Neural cell (in vitro differentiated cells): Measurements from ENCODE around the gene SLC25A18. TPM values are rescaled to one million over a fixed set of nuclear protein-coding genes. Genes with fewer than 3 reads are reported as not detected.

Experiments
- H2AFZ ChIP-seq: fragments of 200-600, 300-800 bp; sonication (generic), shearing (Covaris generic); 2 replicates; pipeline ENCODE4 v1.6.0; 2014; ENCODE audit warnings: low read depth, mild to moderate bottlenecking, antibody characterized with exemption, low read length, moderate library complexity
- H3F3A ChIP-seq: fragments of 200-600 bp; shearing (Covaris generic); 2 replicates; pipeline ENCODE4 v1.6.1; 2016; ENCODE audit warnings: mild to moderate bottlenecking, moderate library complexity, mixed read lengths, antibody characterized with exemption, low read length; ENCODE audit not compliant: insufficient read depth, poor library complexity, severe bottlenecking
- H3K27ac ChIP-seq: fragments of 200-600, 300-800 bp; sonication (generic), shearing (Covaris generic); 2 replicates; pipeline ENCODE4 v1.5.1; 2014; ENCODE audit warnings: mild to moderate bottlenecking, low read length, moderate library complexity
- H3K27me3 ChIP-seq: fragments of 300-800, 200-600 bp; sonication (generic), shearing (Covaris generic); 2 replicates; pipeline ENCODE4 v1.6.0; 2014; ENCODE audit warnings: mild to moderate bottlenecking, low read depth, low read length, moderate library complexity; ENCODE audit not compliant: insufficient read depth
- H3K36me3 ChIP-seq: fragments of 300-800, 200-600 bp; sonication (generic), shearing (Covaris generic); 2 replicates; pipeline ENCODE4 v1.5.1; 2014; ENCODE audit warnings: mild to moderate bottlenecking, antibody characterized with exemption, low read length, moderate library complexity; ENCODE audit not compliant: insufficient read depth
- H3K4me2 ChIP-seq: fragments of 300-800, 200-600 bp; sonication (generic), shearing (Covaris generic); 2 replicates; pipeline ENCODE4 v1.6.0; 2014; ENCODE audit warnings: mild to moderate bottlenecking, low read length
- H3K4me3 ChIP-seq: fragments of 300-800, 200-600 bp; sonication (generic), shearing (Covaris generic); 2 replicates; pipeline ENCODE4 v1.5.1; 2014; ENCODE audit warnings: mild to moderate bottlenecking, low read length, moderate library complexity
- H3K79me2 ChIP-seq: fragments of 200-600 bp; shearing (Covaris generic); replicated peaks from 2 replicates; pipeline ENCODE4 v1.6.0; 2014; ENCODE audit warnings: mild to moderate bottlenecking, low read length, moderate library complexity; ENCODE audit not compliant: insufficient read depth
- H3K9ac ChIP-seq: fragments of 300-800, 200-600 bp; sonication (generic), shearing (Covaris generic); 2 replicates; pipeline ENCODE4 v1.6.1; 2016; ENCODE audit warnings: mild to moderate bottlenecking, low read length, mixed read lengths
- H3K9me2 ChIP-seq: fragments of 200-600 bp; shearing (Covaris generic); 2 replicates; pipeline ENCODE4 v1.6.1; 2016; ENCODE audit warnings: mild to moderate bottlenecking, low read length, mixed read lengths; ENCODE audit not compliant: insufficient read depth
- H3K9me3 ChIP-seq: fragments of 200-600, 300-800 bp; sonication (generic), shearing (Covaris generic); 2 replicates; pipeline ENCODE4 v1.6.1; 2016; ENCODE audit warnings: mild to moderate bottlenecking, mixed run types, low read length, moderate library complexity, mixed read lengths
- H4K20me1 ChIP-seq: fragments of 200-600 bp; shearing (Covaris generic); 2 replicates; pipeline ENCODE4 v1.6.1; 2016; ENCODE audit warnings: mild to moderate bottlenecking, mixed run types; ENCODE audit not compliant: insufficient read depth
- EP300 ChIP-seq: fragments of 450-650 bp; conservative IDR thresholded peaks from 2 replicates; pipeline ENCODE4 v1.6.1; 2014; ENCODE audit warnings: antibody characterized with exemption, mild to moderate bottlenecking, moderate library complexity; ENCODE audit not compliant: poor library complexity, severe bottlenecking
- EZH2 ChIP-seq: fragments of 200-600, 300-800 bp; shearing (Covaris generic), sonication (generic); IDR thresholded peaks from 2 replicates; pipeline ENCODE4 v1.6.1; 2014; ENCODE audit warnings: antibody characterized with exemption, low read length, borderline replicate concordance, mild to moderate bottlenecking; ENCODE audit not compliant: insufficient read depth, poor library complexity, severe bottlenecking
- MXI1 ChIP-seq: fragments of 450-650 bp; conservative IDR thresholded peaks from 2 replicates; pipeline ENCODE4 v1.6.1; 2014; ENCODE audit warnings: antibody characterized with exemption, mild to moderate bottlenecking; ENCODE audit not compliant: poor library complexity, severe bottlenecking
- POLR2AphosphoS5 ChIP-seq: IDR thresholded peaks from 2 replicates; pipeline ENCODE4 v1.6.1; 2012
- RAD21 ChIP-seq: fragments of 450-650 bp; conservative IDR thresholded peaks from 2 replicates; pipeline ENCODE4 v1.6.1; 2014; ENCODE audit warnings: antibody characterized with exemption, mild to moderate bottlenecking, moderate library complexity
- SMC3 ChIP-seq: fragments of 450-650 bp; conservative IDR thresholded peaks from 2 replicates; pipeline ENCODE4 v1.6.1; 2014; ENCODE audit warnings: antibody characterized with exemption, mild to moderate bottlenecking, moderate library complexity; ENCODE audit not compliant: poor library complexity
- TAF1 ChIP-seq: IDR thresholded peaks from 2 replicates; pipeline ENCODE4 v1.6.1; 2012; ENCODE audit warnings: low read depth
- polyA plus RNA-seq: library from polyadenylated mRNA; depleted of rRNA; stranded (reverse); fragments of >200 nt; gene quantifications from 2 replicates; pipeline ENCODE4 v1.2.3, GENCODE V29; 2014
- TF ChIP-seq, protein P1 (sequence below): IDR thresholded peaks from 2 replicates; pipeline ENCODE4 v1.6.1; 2012; ENCODE audit warnings: borderline replicate concordance
- TF ChIP-seq, protein P2 (sequence below): fragments of 450-650 bp; IDR thresholded peaks from 2 replicates; pipeline ENCODE4 v1.5.1; 2014; ENCODE audit warnings: antibody characterized with exemption, mild to moderate bottlenecking, moderate library complexity; ENCODE audit not compliant: poor library complexity, severe bottlenecking

SLC25A18 gene
- polyA plus RNA-seq, 1 donor from 2014 or later, result 0.28 TPM

DNA sequence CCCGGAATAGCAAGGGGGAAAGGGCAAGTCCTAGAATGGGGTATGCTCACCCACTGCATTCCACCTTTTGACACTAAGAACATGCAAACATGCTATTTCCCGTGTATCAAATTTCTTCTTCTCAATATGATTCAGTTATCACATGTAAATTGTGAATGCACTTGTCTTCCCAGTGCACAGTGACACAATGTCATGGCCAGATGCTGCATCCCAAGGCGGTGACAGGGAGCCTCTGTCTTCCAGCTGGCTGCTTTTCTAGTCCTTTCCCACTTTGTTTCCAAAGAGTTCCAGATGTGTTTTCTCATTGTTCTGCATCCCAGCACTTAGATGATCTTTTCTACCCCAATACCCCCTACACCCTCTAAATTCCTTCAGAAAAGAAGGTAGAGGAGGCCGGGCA, 12.4 kb downstream of the SLC25A18 start:
- H3F3A ChIP-seq, result no peaks in the 10 kb centered on the region
- no peaks in the 10 kb centered on the region for H3K9me2 ChIP-seq
- TF ChIP-seq EP300 (no peak), TAF1 (no peak), RAD21 (no peak), POLR2AphosphoS5 (no peak), MXI1 (no peak), EZH2 (no peak), SMC3 (no peak)
- TF ChIP-seq, protein P1, sequence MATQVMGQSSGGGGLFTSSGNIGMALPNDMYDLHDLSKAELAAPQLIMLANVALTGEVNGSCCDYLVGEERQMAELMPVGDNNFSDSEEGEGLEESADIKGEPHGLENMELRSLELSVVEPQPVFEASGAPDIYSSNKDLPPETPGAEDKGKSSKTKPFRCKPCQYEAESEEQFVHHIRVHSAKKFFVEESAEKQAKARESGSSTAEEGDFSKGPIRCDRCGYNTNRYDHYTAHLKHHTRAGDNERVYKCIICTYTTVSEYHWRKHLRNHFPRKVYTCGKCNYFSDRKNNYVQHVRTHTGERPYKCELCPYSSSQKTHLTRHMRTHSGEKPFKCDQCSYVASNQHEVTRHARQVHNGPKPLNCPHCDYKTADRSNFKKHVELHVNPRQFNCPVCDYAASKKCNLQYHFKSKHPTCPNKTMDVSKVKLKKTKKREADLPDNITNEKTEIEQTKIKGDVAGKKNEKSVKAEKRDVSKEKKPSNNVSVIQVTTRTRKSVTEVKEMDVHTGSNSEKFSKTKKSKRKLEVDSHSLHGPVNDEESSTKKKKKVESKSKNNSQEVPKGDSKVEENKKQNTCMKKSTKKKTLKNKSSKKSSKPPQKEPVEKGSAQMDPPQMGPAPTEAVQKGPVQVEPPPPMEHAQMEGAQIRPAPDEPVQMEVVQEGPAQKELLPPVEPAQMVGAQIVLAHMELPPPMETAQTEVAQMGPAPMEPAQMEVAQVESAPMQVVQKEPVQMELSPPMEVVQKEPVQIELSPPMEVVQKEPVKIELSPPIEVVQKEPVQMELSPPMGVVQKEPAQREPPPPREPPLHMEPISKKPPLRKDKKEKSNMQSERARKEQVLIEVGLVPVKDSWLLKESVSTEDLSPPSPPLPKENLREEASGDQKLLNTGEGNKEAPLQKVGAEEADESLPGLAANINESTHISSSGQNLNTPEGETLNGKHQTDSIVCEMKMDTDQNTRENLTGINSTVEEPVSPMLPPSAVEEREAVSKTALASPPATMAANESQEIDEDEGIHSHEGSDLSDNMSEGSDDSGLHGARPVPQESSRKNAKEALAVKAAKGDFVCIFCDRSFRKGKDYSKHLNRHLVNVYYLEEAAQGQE, result no peak
- TF ChIP-seq, protein P2, sequence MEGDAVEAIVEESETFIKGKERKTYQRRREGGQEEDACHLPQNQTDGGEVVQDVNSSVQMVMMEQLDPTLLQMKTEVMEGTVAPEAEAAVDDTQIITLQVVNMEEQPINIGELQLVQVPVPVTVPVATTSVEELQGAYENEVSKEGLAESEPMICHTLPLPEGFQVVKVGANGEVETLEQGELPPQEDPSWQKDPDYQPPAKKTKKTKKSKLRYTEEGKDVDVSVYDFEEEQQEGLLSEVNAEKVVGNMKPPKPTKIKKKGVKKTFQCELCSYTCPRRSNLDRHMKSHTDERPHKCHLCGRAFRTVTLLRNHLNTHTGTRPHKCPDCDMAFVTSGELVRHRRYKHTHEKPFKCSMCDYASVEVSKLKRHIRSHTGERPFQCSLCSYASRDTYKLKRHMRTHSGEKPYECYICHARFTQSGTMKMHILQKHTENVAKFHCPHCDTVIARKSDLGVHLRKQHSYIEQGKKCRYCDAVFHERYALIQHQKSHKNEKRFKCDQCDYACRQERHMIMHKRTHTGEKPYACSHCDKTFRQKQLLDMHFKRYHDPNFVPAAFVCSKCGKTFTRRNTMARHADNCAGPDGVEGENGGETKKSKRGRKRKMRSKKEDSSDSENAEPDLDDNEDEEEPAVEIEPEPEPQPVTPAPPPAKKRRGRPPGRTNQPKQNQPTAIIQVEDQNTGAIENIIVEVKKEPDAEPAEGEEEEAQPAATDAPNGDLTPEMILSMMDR, result no peak
- H4K20me1 ChIP-seq, result no peaks in the 10 kb centered on the region
- H3K4me2 ChIP-seq, result no peak overlapping the region
- H3K4me3 ChIP-seq, result no peak overlapping the region
- H2AFZ ChIP-seq, result no peak overlapping the region
- H3K27me3 ChIP-seq, result no peaks in the 10 kb centered on the region
- H3K79me2 ChIP-seq, result no peaks in the 10 kb centered on the region
- no peaks in the 10 kb centered on the region for H3K9me3 ChIP-seq
- no peaks in the 10 kb centered on the region for H3K36me3 ChIP-seq
- no peak overlapping the region for H3K9ac ChIP-seq
- H3K27ac ChIP-seq, result no peak overlapping the region

DNA sequence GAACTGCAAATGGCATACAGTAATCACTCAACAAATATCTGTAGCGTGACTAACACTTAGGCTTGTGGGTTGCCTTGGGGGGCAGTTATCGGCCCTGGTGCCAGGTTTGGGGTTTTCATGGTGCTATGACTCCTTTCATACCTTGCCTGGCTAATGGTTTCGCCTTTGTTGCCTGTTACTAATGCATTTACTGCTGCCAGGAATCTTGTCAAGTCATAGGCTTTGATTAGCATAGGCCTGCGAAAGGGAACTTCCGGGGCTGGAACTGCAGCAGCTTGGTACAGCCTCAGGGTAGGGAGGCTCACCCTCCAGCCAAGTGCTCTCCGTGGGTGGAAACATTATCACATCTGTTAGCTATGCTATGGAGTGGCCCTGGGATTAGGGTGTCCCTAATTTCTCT, 13.2 kb downstream of the SLC25A18 start:
- no peaks in the 10 kb centered on the region for H3K27me3 ChIP-seq
- H2AFZ ChIP-seq, result no peak overlapping the region
- TF ChIP-seq, protein P1, result no peak
- TF ChIP-seq TAF1 (no peak), MXI1 (no peak), EP300 (no peak)
- no peaks in the 10 kb centered on the region for H3F3A ChIP-seq
- no peaks in the 10 kb centered on the region for H3K9me2 ChIP-seq
- H3K4me2 ChIP-seq, result no peak overlapping the region
- H4K20me1 ChIP-seq, result no peaks in the 10 kb centered on the region
- no peak overlapping the region for H3K27ac ChIP-seq
- no peaks in the 10 kb centered on the region for H3K79me2 ChIP-seq
- H3K4me3 ChIP-seq, result no peak overlapping the region
- H3K9me3 ChIP-seq, result no peaks in the 10 kb centered on the region
- no peak overlapping the region for H3K9ac ChIP-seq
- H3K36me3 ChIP-seq, result no peaks in the 10 kb centered on the region
